CD4-positive, alpha-beta T cell treated with Interleukin-15 for 1 hour (primary cell): Measurements from ENCODE around the gene KCNJ1.

Source experiments
- DNase-seq: peaks from one replicate; pipeline ENCODE4 v3.0.0-alpha.2; 2020

Gene KCNJ1

DNA sequence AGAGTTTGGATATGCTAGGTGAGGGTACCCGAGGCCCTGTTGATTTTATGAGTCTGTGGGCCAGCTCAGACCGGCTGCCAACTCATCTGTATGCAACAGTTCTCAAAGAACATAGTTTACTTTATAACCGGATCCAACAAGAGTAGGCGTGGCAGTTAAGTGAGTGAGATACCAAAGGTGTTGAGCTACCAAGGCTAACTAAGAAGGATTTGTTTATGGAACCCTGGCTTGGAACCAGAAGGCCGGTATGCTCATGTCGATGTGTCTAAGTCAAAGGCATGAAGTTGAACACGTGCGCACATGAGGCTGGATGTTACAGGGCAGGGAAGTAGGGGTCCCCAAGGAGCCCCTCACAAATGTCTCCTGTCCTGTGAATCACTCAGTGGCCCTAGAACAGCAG, at the start of gene KCNJ1:
TSS of gene KCNJ1 (minus strand) at position 20 of the 400 bp plus-strand sequence. CDS start 27,053 bp downstream, outside the sequence.
- no peak for DNase-seq

DNA sequence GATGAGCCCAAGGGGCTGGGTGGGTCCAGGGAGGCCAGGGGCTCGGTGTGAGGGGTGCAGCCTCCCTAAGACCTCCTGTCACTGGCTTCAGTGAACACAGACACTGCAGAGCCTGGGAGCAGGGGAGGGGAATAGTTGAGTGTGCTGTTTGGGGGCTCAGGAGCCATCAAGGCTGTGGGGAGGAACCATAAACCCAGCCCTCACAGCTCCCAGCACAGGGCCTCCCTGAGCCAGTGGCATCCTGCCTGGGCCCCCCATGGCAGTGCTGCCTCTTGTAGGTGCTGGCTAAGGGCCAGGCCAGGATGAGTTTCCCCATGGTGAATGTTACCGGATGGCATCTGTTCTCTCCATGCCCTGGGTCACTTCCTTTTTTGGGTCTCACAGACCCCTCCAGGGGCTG, 49.6 kb upstream of the KCNJ1 start:
- DNase-seq: no peak

DNA sequence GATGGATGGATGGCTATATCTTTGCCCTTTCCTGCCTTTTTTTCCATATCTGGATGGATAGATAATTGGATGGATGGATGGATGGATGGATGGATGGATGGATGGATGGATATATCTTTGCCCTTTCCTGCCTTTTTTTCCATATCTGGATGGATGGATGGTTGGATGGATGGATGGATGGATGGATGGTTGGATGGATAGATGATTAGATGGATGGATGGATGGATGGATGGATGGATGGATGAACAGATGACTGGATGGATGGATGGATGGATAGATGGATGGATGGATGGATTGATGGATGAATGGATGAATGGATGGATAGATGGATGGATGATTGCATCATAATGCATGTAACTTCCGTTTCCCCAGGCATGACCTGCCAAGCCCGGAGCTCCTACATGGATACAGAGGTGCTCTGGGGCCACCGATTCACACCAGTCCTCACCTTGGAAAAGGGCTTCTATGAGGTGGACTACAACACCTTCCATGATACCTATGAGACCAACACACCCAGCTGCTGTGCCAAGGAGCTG, 49.0 kb upstream of the KCNJ1 start:
- no peak for DNase-seq

GRCh38 chr11:128915149-128915521, 48.0 kb upstream of the KCNJ1 start:
- DNase-seq: no peak

DNA sequence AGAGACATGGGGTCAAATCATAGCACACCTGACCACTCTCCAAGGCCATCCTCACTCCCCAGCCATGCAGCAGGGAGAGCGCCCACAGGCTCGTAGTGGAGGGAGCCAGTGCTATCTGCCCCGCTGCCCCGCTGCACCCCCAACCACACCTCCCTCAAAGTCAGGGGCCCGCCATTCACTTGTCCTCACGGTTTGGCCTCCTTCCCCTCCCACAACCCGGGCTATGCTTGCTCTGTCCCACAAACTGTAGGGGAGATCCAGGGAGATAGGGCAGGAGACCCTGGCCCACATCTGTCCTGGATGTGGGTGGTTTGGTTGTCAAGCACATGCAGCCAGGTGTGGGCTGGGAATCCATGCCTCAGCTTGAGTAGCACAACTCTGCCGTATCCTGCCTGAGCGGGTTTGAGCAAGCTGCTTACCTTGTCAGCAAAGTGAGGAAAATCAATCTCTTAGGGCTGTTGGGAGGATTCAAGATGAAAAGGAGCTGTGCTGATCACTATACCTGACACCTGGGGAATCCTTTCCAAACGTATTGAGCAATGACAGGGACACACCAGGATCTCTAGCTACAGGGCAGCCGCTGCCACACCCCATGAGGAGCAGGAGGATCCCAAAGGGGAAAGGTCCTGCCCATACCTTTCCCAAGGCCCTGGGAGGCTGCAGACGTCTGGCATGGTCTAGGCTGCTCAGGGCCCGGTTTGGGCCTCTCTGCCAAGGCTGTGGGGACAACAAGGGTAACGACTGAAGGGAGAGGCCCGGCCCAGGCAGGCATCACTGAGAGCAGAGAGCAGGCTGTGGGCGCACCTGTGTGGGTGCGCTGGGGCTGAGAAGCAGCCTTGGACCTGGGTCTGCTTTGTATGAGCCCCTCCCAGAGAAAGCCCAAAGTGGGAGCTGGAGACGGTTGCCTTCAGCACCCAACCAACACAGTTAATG, 47.4 kb upstream of the KCNJ1 start:
- DNase-seq: no peak

- DNase-seq: no peak
Measured at GRCh38 chr11:128913806-128914205, 46.7 kb upstream of the KCNJ1 start.

- no peak for DNase-seq
Measured at GRCh38 chr11:128911701-128912100, 44.6 kb upstream of the KCNJ1 start.

- DNase-seq: no peak
Measured at GRCh38 chr11:128911239-128911638, 44.1 kb upstream of the KCNJ1 start.

DNA sequence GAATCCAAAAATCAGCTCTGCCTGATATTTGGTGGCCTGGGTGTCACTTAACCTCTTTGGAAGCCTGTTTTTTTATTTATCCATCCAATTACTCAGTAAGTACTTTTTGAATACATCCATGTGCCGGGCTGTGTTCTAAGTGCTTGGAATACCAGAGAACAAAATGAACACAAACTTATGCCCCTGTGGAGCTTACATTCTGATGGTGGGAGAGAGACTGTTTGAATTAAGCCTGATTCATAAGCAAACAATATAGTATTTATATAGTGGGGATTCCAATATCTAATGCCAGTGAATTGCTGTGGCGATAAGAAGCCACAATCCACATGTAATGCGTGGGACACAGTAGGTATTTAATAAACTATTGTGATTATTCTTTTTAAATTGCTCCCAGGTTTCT, 43.5 kb upstream of the KCNJ1 start:
- DNase-seq: no peak

- DNase-seq: no peak
Measured at GRCh38 chr11:128909438-128910125, 42.5 kb upstream of the KCNJ1 start.

- DNase-seq: peak; percentile 32
Measured at GRCh38 chr11:128908391-128909246, 41.5 kb upstream of the KCNJ1 start.

DNA sequence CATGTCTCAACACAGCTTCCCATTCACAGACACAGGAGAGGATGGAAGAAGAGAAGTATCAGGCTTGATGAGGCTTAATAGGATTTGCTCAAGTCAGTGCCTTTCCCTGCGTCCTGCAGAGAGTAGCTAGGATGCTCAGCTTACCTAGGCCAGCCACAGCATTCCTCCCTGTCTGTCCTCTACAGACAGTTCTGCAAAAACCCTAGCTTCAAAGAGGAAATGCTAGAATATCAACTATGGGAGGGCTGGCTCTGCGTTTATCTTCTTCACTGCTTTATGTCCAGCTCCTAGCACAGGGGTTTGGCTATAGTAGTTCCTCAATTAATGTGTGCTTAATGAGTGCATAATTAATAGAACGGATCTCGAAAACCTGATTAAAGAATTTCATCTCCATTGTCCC, 40.5 kb upstream of the KCNJ1 start:
- no peak for DNase-seq

DNA sequence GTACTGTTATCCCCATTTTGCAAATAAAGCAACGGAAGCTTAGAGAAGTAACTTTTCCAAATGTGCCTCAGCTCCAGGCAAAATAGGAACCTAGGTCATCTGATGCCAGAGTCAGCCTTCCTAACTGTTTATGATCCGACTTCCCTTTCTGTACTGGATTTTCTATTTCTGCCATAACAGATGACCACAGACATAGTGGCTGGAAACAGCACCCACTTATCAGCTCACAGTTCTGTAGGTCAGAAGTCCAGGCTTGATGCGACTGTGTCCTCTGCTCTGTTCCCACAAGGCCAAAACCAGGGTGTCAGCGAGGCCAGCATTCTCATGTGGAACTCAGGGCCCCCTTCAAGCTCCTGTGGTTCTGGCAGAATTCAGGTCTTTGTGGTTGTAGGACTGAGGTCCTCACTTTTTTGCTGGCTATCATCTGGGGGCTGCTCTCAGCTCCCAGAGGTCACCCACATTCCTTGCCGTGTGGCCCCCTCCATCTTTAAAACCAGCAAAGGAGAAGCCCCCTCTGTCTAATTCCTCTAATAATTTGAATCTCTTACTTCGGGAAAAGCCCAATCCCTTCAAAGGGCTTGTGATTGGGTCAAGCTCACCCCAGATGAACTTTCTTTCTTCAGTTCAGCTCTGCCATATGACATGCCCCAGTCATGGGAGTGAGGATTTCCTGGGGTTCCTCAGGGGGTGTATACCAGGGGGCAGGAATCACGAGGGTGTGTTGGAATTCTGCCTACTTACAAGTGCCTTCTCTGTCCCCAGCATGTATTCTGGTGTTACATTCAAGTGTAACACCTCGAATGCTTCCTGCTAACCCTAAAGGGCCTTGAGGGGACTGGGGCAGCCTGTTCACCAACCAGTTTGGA, 39.3 kb upstream of the KCNJ1 start:
- DNase-seq: no peak

- DNase-seq: no peak
Measured at GRCh38 chr11:128905345-128906184, 38.5 kb upstream of the KCNJ1 start.

DNA sequence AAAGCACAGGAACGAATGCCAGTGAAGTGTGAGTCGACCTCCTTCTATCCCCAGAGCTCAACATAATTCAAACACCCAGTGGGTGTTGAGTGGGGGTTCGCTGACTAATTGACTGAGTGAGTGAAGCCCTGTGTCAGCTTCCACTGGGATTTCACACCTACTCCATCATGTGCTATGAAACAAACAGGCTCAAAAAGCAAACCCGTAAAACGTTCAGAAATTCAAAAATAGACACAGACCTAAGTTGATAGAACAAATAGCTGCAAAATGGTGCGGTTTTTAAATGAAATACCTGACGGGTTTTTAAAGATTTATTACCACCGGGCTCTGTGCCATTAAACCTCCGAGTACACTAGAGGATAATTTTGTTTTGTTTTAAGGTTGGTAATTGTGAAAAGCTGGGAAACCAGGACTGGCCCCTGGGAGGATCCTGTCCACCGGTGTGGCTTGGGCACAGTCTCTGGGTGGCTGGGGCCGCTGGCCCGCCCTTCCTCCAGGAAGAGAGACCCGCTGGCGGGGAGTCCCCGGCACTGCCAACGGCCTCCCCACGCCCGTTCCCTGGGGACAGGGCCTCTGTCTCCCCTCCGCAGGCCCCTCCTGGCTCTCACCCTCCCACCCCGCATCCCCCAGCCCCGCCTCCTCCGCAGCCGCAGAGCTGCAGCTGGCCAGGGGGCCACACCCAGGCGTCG, 37.7 kb upstream of the KCNJ1 start:
- DNase-seq: peak; percentile 26

DNA sequence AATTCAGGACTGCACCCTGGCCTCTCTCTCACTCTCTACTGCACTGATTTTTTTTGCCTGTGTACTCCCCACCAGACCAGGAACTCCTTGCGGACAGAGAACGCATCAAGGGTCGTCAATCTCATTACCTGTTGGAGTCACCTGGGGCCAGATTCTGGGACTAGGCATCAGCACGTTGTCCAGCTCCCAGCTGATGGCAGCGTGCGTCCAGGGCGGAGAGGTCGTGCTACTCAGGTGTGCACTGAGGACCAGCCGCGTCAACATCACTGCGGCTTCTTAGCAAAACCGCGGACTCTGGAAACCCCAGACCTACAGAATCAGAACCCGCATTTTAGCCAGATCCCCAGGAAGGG, 37.2 kb upstream of the KCNJ1 start:
- DNase-seq: no peak

DNA sequence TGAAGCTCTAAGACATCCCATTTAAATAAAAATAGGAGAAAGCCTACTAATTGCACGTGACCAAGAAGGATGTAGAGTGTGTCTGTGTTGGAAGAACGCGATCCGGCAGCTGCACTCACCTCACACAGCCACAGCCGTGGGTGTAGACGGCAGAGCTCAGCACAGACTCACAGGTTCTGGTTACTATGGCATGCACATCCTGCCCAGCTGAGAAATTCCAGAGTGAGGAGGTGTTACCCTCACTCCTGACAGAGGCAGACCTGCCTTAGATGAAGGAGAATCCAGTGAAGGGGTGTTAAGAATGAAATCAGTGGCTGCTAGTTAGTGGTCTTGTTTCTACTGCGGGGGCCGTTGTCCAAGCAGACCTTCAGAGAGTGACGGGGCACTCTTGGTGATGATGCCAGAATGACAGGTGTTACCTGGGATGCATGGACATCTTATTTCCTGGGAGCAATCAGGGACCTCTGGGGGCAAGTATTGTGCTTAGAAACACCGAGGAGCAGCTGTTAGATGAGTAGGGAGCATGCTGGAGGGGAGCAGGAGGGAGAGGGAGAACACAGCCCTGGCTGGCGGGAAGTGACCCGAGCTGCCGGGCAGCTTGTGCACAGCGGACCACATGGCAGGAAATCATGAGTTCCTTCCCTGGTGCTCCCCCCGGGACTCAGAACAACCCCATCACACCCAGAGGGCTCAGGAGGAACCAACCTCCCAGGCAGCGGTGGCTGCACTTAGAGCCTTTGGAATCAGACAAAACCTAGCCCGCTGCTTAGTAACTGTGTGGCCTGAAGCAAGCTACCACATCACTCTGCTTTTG, 36.4 kb upstream of the KCNJ1 start:
- no peak for DNase-seq

- DNase-seq: no peak
Measured at GRCh38 chr11:128902515-128903066, 35.5 kb upstream of the KCNJ1 start.
